Transverse colon (tissue), 3 donors: ENCODE measurements around the gene UBE2O.

Experiments
- CTCF ChIP-seq, 5 experiments: fragments of 200-600 bp in 3 of 5; fragments of 450-650 bp in 2 of 5; sonication (generic) in 3 of 5; IDR thresholded peaks; 1 replicate in 2 of 5; 2 replicates in 3 of 5; pipeline ENCODE4 v1.5.1; 2016 to 2017; ENCODE audit warnings: antibody characterized with exemption in 5 of 5, inconsistent platforms in 3 of 5, mild to moderate bottlenecking in 2 of 5, moderate library complexity in 1 of 5
- EP300 ChIP-seq: sonication (generic); formaldehyde crosslinking; IDR thresholded peaks from one replicate; pipeline ENCODE4 v1.6.1; 2017; ENCODE audit warnings: antibody characterized with exemption, low read depth
- POLR2A ChIP-seq: fragments of 450-650 bp; IDR thresholded peaks from one replicate; pipeline ENCODE4 v1.6.1; 2016; ENCODE audit warnings: antibody characterized with exemption, mild to moderate bottlenecking, moderate library complexity

- TF ChIP-seq CTCF (IDR thresholded peaks at IDR 0.05) (peak in 1 of 5 experiments; percentile 16), POLR2A (no peak), EP300 (no peak)
These were observed 20.6 kb upstream of the UBE2O start for GRCh38 chr17:76473541-76473985.
